ENCODE data around the gene MCM3AP.
"Not testable (repeated sequence)": the region's sequence is repeated elsewhere in the genome, so short reads cannot be mapped to it uniquely, and the experiment has no call there.

The MCM3AP gene

DNA sequence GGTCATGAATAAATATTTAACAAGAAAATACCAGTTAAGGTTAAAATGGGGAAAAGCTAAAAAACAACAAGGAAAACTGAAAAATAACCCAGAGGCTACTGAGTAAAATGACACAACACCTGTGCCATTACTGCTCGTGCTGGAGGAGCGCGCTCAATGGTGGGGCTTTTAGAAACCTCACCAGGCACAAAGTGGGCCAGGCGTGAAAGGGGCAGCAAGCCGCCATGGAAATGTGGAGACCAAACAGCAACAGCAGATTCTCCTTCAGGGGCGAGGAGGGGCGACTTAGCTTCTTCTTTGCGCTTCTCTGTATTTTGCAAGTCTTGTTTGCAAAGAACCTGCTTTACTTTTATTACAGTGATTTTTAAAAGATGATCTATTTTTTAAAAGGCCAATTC, 82.2 kb downstream of the MCM3AP start:
- Histone ChIP-seq H3K4me1 (no peaks in the 10 kb centered on the region), H3K9me3 (no peaks in the 10 kb centered on the region), H3K4me3 (ENCODE audit: low read depth, low read length) (no peak overlapping the region), H3K27me3 (no peaks in the 10 kb centered on the region), H3K36me3 (peaks cover 40% of the 10 kb centered on the region)
- TF ChIP-seq, protein P1, sequence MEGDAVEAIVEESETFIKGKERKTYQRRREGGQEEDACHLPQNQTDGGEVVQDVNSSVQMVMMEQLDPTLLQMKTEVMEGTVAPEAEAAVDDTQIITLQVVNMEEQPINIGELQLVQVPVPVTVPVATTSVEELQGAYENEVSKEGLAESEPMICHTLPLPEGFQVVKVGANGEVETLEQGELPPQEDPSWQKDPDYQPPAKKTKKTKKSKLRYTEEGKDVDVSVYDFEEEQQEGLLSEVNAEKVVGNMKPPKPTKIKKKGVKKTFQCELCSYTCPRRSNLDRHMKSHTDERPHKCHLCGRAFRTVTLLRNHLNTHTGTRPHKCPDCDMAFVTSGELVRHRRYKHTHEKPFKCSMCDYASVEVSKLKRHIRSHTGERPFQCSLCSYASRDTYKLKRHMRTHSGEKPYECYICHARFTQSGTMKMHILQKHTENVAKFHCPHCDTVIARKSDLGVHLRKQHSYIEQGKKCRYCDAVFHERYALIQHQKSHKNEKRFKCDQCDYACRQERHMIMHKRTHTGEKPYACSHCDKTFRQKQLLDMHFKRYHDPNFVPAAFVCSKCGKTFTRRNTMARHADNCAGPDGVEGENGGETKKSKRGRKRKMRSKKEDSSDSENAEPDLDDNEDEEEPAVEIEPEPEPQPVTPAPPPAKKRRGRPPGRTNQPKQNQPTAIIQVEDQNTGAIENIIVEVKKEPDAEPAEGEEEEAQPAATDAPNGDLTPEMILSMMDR (IDR thresholded peaks at IDR 0.05; ENCODE audit: low read depth, low read length): no peak
- DNase-seq: no peak

DNA sequence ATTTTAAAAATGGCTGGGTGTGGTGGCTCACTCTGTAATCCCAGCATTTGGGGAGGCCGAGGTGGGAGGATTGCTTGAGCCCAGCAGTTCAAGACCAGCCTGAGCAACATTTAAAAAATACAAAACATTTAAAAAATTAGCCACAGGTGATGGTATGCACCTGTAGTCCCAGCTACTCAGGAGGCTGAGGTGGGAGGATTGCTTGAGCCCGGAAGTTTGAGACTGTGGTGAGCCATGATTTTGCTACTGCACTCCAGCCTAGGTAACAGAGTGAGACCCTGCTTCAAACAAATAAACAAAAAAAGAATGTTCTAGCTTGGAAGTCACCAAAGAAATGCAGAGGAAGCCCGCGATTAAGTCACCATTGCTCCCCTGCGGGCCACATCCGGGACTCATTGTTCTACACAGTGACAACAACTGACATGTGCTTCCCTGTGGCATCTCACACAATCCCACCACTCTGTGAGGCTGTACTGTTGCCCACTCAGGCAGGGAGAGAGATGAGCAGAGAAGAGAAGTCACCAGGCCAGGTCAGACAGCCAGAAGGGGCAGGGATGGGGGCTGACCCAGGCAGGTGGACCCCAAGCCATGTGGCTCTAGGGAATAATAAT, 82.7 kb downstream of the MCM3AP start:
- Histone ChIP-seq H3K4me3 (ENCODE audit: low read depth, low read length) (no peak overlapping the region), H3K36me3 (peaks cover 36% of the 10 kb centered on the region), H3K4me1 (no peaks in the 10 kb centered on the region), H3K9me3 (no peaks in the 10 kb centered on the region), H3K27me3 (no peaks in the 10 kb centered on the region)
- TF ChIP-seq, protein P1 (IDR thresholded peaks at IDR 0.05; ENCODE audit: low read depth, low read length): no peak
- DNase-seq: no peak

DNA sequence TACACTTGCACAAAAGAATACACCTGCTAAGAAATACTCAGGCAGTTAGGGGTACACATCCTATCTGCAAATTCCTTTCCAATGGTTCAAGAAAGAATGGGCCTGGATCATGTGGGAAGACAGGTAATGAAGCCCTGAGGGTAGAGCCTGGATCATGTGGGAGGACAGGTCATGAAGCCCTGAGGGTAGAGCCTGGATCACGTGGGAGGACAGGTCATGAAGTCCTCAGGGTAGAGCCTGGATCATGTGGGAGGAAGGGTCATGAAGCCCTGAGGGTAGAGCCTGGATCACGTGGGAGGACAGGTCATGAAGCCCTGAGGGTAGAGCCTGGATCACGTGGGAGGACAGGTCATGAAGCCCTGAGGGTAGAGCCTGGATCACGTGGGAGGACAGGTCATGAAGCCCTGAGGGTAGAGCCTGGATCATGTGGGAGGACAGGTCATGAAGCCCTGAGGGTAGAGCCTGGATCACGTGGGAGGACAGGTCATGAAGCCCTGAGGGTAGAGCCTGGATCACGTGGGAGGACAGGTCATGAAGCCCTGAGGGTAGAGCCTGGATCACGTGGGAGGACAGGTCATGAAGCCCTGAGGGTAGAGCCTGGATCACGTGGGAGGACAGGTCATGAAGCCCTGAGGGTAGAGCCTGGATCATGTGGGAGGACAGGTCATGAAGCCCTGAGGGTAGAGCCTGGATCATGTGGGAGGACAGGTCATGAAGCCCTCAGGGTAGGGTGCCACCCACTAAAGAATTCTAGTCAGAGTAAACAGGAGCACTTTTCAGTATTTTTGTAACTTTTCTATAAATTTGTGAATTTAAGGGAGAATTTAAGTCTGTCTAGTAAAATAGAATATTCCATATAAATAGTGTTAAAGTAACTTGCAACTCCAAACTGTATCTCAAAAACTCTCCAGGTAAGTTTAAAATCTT, 84.3 kb downstream of the MCM3AP start:
- not testable (repeated sequence) for H3K4me1 ChIP-seq; DNase-seq; H3K4me3 ChIP-seq (ENCODE audit: low read depth, low read length); H3K27me3 ChIP-seq; H3K9me3 ChIP-seq
- peaks cover 23% of the 10 kb centered on the region for H3K36me3 ChIP-seq

DNA sequence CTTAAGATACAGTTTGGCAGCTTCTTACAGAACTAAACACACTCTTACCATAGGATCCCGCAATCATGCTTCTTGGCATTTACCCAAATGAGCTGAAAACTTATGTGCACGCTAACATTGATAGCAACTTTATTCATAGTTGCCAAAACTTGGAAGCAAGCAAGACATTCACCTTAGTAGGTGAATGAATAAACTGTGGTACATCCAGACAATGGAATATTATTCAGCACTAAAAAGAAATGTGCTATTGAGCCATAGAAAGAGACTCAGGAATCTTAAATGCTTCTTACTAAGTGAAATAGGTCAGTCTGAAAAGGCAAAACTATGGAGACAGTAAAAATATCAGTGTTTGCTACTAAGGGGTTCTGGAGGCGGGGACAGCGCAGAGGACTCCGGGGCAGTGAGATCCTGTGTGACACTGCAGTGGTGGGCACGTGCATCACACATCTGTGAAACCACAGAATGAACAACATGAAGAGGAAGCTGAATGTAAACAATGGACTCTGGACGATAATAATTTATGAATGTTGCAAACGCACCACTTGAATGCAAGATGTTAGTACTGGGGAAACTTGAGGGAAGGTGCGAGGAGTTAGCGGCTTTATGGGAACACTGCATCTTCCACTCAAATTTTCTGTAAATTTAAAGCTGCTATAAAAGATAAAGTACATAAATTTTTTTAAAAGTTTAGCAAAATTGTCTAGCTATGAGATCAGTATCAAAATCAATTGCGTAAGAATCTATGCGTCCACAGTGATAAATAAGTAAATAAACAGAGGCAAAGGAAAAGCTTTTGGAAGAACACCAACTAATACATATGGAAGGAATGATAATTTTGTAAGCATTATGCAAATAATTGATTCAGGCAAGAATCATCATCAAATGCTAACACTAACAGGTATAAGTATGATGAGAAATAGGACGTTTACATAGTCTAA, 85.7 kb downstream of the MCM3AP start:
- TF ChIP-seq, protein P1 (IDR thresholded peaks at IDR 0.05; ENCODE audit: low read depth, low read length): no peak
- no peak for DNase-seq
- no peaks in the 10 kb centered on the region for H3K4me1 ChIP-seq
- peaks cover 22% of the 10 kb centered on the region for H3K36me3 ChIP-seq
- H3K9me3 ChIP-seq: no peaks in the 10 kb centered on the region
- no peak overlapping the region for H3K4me3 ChIP-seq (ENCODE audit: low read depth, low read length)
- no peaks in the 10 kb centered on the region for H3K27me3 ChIP-seq

DNA sequence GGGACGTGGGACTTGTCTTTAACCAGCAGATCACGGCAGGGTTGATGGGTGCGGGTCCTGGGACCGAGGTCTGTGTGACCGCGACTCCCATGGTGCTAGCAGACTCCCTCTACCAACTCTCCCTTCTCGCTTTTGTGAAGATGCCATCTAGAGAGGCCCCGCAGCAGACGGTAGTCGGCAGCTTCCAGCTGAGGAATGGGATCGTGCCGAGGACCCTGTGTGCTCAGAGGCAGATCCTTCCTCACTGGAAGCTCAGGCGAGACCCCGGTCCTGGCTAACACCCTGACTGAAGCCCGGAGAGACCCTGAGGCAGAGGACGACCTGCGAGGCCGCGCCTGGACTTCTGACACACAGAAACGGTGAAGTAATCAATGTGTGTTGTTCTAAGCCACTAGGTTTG, 88.7 kb downstream of the MCM3AP start:
- Histone ChIP-seq H3K27me3 (no peaks in the 10 kb centered on the region), H3K9me3 (no peaks in the 10 kb centered on the region), H3K4me1 (no peaks in the 10 kb centered on the region), H3K4me3 (ENCODE audit: low read depth, low read length) (no peak overlapping the region), H3K36me3 (peaks cover 36% of the 10 kb centered on the region)
- DNase-seq: no peak
- TF ChIP-seq, protein P1 (IDR thresholded peaks at IDR 0.05; ENCODE audit: low read depth, low read length): no peak

DNA sequence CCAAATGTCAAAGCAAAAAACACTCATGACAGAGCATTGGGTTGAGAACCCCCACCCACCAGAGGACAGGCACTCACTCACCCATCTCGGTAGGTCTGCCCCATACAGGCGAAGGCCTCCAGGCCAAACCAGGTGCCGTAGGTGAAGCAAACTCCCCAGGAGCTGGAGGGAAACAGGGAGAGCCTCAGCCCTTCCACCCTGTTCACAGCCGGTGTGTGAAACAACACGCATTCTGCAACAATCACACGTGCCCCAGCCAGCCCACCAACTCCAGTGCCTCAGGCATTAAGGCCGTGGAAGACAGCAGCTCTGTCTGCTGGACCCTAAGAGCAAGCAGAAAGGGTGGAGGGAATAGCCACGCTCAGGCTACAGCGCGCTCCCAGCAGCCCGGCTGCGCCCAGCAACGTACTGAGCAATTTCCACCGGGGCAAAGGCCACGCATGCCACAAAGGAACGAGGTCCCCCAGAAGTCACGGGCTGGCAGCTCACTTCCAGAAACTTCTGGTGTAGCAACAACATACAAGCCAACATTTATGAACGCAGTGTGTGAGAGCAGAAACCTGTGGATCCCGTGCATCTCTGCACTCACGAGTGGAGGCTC, 89.7 kb downstream of the MCM3AP start:
- TF ChIP-seq, protein P1 (IDR thresholded peaks at IDR 0.05; ENCODE audit: low read depth, low read length): no peak
- no peaks in the 10 kb centered on the region; the same call in 1 of the 2 replicates for H3K4me1 ChIP-seq
- no peaks in the 10 kb centered on the region for H3K27me3 ChIP-seq
- no peaks in the 10 kb centered on the region for H3K9me3 ChIP-seq
- no peak overlapping the region for H3K4me3 ChIP-seq (ENCODE audit: low read depth, low read length)
- H3K36me3 ChIP-seq: peaks cover 38% of the 10 kb centered on the region
- DNase-seq: no peak

All from BE2C (cell line).